ENCODE measurements around the gene NDUFS2.

The NDUFS2 gene

GRCh38 chr1:161172776-161173376, 29.3 kb upstream of the NDUFS2 start:
- no peak for DNase-seq (ENCODE audit: low read depth)

GRCh38 chr1:161173711-161174110, 28.5 kb upstream of the NDUFS2 start:
- DNase-seq (ENCODE audit: low read depth): no peak

- no peak for DNase-seq (ENCODE audit: low read depth)
Measured at GRCh38 chr1:161174911-161175310, 27.3 kb upstream of the NDUFS2 start.

GRCh38 chr1:161175771-161176453, 26.3 kb upstream of the NDUFS2 start:
- no peak for DNase-seq (ENCODE audit: low read depth)

- DNase-seq (ENCODE audit: low read depth): no peak
Measured at GRCh38 chr1:161176468-161177111, 25.6 kb upstream of the NDUFS2 start.

GRCh38 chr1:161177112-161177935, 24.8 kb upstream of the NDUFS2 start, which contains the start of gene B4GALT3:
Gene B4GALT3 (minus strand): TSS chr1:161177507. CDS start chr1:161176060, 1,447 bp downstream.
- DNase-seq (ENCODE audit: low read depth): peak; percentile 95

- DNase-seq (ENCODE audit: low read depth): no peak
Measured at GRCh38 chr1:161177936-161178244, 24.3 kb upstream of the NDUFS2 start.

GRCh38 chr1:161179698-161180097, 22.5 kb upstream of the NDUFS2 start:
- DNase-seq (ENCODE audit: low read depth): no peak

- DNase-seq (ENCODE audit: low read depth): no peak
Measured at GRCh38 chr1:161180639-161181038, 21.5 kb upstream of the NDUFS2 start.

GRCh38 chr1:161182214-161182613, 20.0 kb upstream of the NDUFS2 start:
- DNase-seq (ENCODE audit: low read depth): peak; percentile 62

- peak; percentile 50 for DNase-seq (ENCODE audit: low read depth)
Measured at GRCh38 chr1:161185282-161185682, 16.9 kb upstream of the NDUFS2 start.

GRCh38 chr1:161185732-161186311, 16.3 kb upstream of the NDUFS2 start:
- DNase-seq (ENCODE audit: low read depth): no peak

GRCh38 chr1:161187311-161187710, 14.9 kb upstream of the NDUFS2 start:
- no peak for DNase-seq (ENCODE audit: low read depth)

- no peak for DNase-seq (ENCODE audit: low read depth)
Measured at GRCh38 chr1:161188381-161188780, 13.8 kb upstream of the NDUFS2 start.

- no peak for DNase-seq (ENCODE audit: low read depth)
Measured at GRCh38 chr1:161189036-161189435, 13.1 kb upstream of the NDUFS2 start.

- DNase-seq (ENCODE audit: low read depth): no peak
Measured at GRCh38 chr1:161190962-161191521, 11.1 kb upstream of the NDUFS2 start.

- no peak for DNase-seq (ENCODE audit: low read depth)
Measured at GRCh38 chr1:161191971-161192370, 10.2 kb upstream of the NDUFS2 start.

- DNase-seq (ENCODE audit: low read depth): peak; percentile 54
Measured at GRCh38 chr1:161192476-161193465, 9.4 kb upstream of the NDUFS2 start.

- DNase-seq (ENCODE audit: low read depth): no peak
Measured at GRCh38 chr1:161193561-161194235, 8.5 kb upstream of the NDUFS2 start.

GRCh38 chr1:161195171-161195570, 7.0 kb upstream of the NDUFS2 start:
- DNase-seq (ENCODE audit: low read depth): no peak

Measured in stimulated activated CD4-positive, alpha-beta T cell treated with anti-CD3 and anti-CD28 coated beads, Interleukin-2, amount 100 ng/mL, for 4 hours (primary cell).